ENCODE data around the gene RSPO3.

Gene RSPO3

DNA sequence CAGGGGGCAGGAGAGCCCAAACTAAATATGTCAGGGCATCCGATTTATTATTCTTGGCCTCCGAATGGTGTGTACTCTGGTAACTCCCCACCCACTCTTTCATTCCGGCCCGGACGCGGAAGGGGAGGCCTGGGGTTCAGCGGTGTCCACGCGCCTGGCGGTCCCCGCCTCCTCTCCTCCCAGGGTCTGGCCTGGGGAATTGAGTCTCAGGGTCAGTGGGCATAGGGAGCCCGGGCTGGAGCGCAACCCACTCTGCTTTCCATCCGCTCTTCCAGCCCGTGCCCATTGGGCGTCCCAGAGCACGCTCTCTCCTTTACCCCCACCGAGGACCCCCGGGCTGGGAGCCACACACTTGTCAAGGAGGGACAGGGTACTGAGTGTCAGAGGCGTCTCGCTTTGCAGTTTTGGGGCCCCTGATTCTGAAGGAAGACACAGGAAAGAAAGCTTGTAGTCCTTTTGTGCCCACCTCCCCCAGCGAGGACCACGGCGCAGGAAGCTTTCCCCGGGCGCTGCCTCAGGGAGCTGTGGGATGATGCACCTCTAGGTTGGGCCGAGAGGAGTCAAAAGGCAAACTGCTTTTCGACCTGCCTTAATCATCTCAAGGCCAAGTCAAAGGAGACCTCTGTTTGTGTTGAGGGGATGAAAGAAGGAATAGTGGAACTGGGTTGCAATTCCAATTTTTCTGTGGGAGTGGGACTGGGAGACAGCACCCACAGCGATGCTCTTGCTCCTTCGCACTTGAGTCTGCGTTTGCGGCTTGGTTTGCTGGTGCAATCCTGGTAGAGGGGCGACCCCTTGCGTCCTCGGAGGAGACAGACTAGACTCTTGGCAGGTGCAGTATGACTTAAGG, 2.5 kb downstream of the RSPO3 start:
- H3K4me2 ChIP-seq (ENCODE audit: low read length) = no peak overlapping the region
- no peaks in the 10 kb centered on the region for H3K9me3 ChIP-seq (ENCODE audit: control insufficient read depth, insufficient read depth, low read length)
- peaks cover 32% of the 10 kb centered on the region for H3K27me3 ChIP-seq (ENCODE audit: control insufficient read depth, low read length)
- no peaks in the 10 kb centered on the region for H3K79me2 ChIP-seq (ENCODE audit: control insufficient read depth, low read length)
- no peaks in the 10 kb centered on the region for H4K20me1 ChIP-seq (ENCODE audit: control insufficient read depth, insufficient read depth, low read depth, low read length)
- H3K4me3 ChIP-seq (ENCODE audit: low read length) = no peak overlapping the region
- no peaks in the 10 kb centered on the region for H3K9me2 ChIP-seq (replicated peaks; ENCODE audit: control insufficient read depth, low read length)
- H3K4me1 ChIP-seq (ENCODE audit: control insufficient read depth, low read length) = no peaks in the 10 kb centered on the region
- TF ChIP-seq EZH2phosphoT487 (IDR thresholded peaks at IDR 0.05; ENCODE audit: borderline replicate concordance, low read length) (no peak), CTCF (IDR thresholded peaks at IDR 0.05; ENCODE audit: low read depth, low read length, poor library complexity, severe bottlenecking) (peak; percentile 73)
- no peak overlapping the region for H3K27ac ChIP-seq (ENCODE audit: low read depth, low read length)
- H3F3A ChIP-seq (ENCODE audit: control insufficient read depth, insufficient read depth) = no peaks in the 10 kb centered on the region
- H3K36me3 ChIP-seq (ENCODE audit: control insufficient read depth, low read length) = no peaks in the 10 kb centered on the region

DNA sequence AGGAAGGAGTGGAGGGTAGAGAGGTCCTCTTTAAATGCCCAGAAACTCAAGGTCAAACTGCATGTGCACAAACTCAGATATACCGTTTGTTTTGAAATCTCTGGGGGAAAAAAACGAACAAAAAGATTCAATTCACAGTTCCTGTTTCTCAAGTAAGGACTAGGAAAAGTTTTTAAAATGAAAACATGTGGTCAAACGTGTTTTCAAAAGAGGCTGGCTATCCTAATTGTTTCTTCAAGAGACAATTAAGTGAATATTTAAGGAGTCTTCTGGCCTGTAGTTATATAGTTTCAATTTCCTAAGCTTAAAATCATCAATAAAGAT, 3.1 kb downstream of the RSPO3 start:
- no peaks in the 10 kb centered on the region for H3K9me2 ChIP-seq (replicated peaks; ENCODE audit: control insufficient read depth, low read length)
- TF ChIP-seq EZH2phosphoT487 (IDR thresholded peaks at IDR 0.05; ENCODE audit: borderline replicate concordance, low read length) (no peak), CTCF (IDR thresholded peaks at IDR 0.05; ENCODE audit: low read depth, low read length, poor library complexity, severe bottlenecking) (no peak)

GRCh38 chr6:127124172-127124571, 5.7 kb downstream of the RSPO3 start:
- Histone ChIP-seq H4K20me1 (ENCODE audit: control insufficient read depth, insufficient read depth, low read depth, low read length) (no peaks in the 10 kb centered on the region), H3K27me3 (ENCODE audit: control insufficient read depth, low read length) (peaks cover 35% of the 10 kb centered on the region), H3F3A (ENCODE audit: control insufficient read depth, insufficient read depth) (no peaks in the 10 kb centered on the region), H3K9me2 (replicated peaks; ENCODE audit: control insufficient read depth, low read length) (no peaks in the 10 kb centered on the region), H3K27ac (ENCODE audit: low read depth, low read length) (no peak overlapping the region), H3K9me3 (ENCODE audit: control insufficient read depth, insufficient read depth, low read length) (no peaks in the 10 kb centered on the region), H3K79me2 (ENCODE audit: control insufficient read depth, low read length) (no peaks in the 10 kb centered on the region), H3K4me1 (ENCODE audit: control insufficient read depth, low read length) (no peaks in the 10 kb centered on the region), H3K4me2 (ENCODE audit: low read length) (no peak overlapping the region), H3K4me3 (ENCODE audit: low read length) (no peak overlapping the region), H3K36me3 (ENCODE audit: control insufficient read depth, low read length) (no peaks in the 10 kb centered on the region)
- TF ChIP-seq EZH2phosphoT487 (IDR thresholded peaks at IDR 0.05; ENCODE audit: borderline replicate concordance, low read length) = no peak
- no peak for TF ChIP-seq CTCF (IDR thresholded peaks at IDR 0.05; ENCODE audit: low read depth, low read length, poor library complexity, severe bottlenecking)

More for the DNA sequence above, 3.1 kb downstream of the RSPO3 start:
- Histone ChIP-seq H3K27me3 (ENCODE audit: control insufficient read depth, low read length) (peaks cover 33% of the 10 kb centered on the region), H3K4me3 (ENCODE audit: low read length) (no peak overlapping the region), H3K79me2 (ENCODE audit: control insufficient read depth, low read length) (no peaks in the 10 kb centered on the region), H3K4me2 (ENCODE audit: low read length) (no peak overlapping the region), H3K9me3 (ENCODE audit: control insufficient read depth, insufficient read depth, low read length) (no peaks in the 10 kb centered on the region), H3K27ac (ENCODE audit: low read depth, low read length) (no peak overlapping the region), H3K4me1 (ENCODE audit: control insufficient read depth, low read length) (no peaks in the 10 kb centered on the region), H3F3A (ENCODE audit: control insufficient read depth, insufficient read depth) (no peaks in the 10 kb centered on the region), H3K36me3 (ENCODE audit: control insufficient read depth, low read length) (no peaks in the 10 kb centered on the region), H4K20me1 (ENCODE audit: control insufficient read depth, insufficient read depth, low read depth, low read length) (no peaks in the 10 kb centered on the region)

All from DOHH2 (cell line).